ENCODE results near the gene ISLR2. TPM values are rescaled to one million over a fixed set of nuclear protein-coding genes. Genes with fewer than 3 reads are reported as not detected.

ISLR2 gene
- total and polyA plus RNA-seq, 4 donors: 0.03 TPM; not detected in 3

GRCh38 chr15:74172701-74173379 is 42.5 kb downstream of the ISLR2 start:
- WGBS: 73% methylated on average over 13 of the region's 13 CpGs
- Histone ChIP-seq H3K9ac (ENCODE audit: low read depth in 1 of 2, low read length in 2 of 2) (no peak overlapping the region), H3K4me3 (ENCODE audit: low read depth in 1 of 3, low read length in 3 of 3) (no peak overlapping the region), H3K36me3 (ENCODE audit: control insufficient read depth in 4 of 4, insufficient read depth in 3 of 4, low read depth in 1 of 4, low read length in 3 of 4) (no peaks in the 10 kb centered on the region), H3K9me3 (ENCODE audit: control insufficient read depth in 4 of 4, low read length in 3 of 4) (no peaks in the 10 kb centered on the region), H3K4me1 (ENCODE audit: control insufficient read depth in 4 of 4, insufficient read depth in 4 of 4, low read length in 3 of 4) (peaks cover 0 to 3% (median 0%) of the 10 kb centered on the region in 4 donors), H3K27ac (ENCODE audit: low read depth in 1 of 2, low read length in 2 of 2) (peak overlapping the region in 1 of 2 donors; percentile 46), H3K27me3 (ENCODE audit: control insufficient read depth in 4 of 4, insufficient read depth in 4 of 4, low read length in 3 of 4) (no peaks in the 10 kb centered on the region)
- TF ChIP-seq CTCF (IDR thresholded peaks at IDR 0.05; ENCODE audit: low read depth, low read length, missing input control): no peak
- TF ChIP-seq RXRA (IDR thresholded peaks at IDR 0.05): no peak
- no peak for TF ChIP-seq REST (IDR thresholded peaks at IDR 0.05)
- no peak for TF ChIP-seq SP1 (IDR thresholded peaks at IDR 0.05)
- no peak for TF ChIP-seq FOXA2 (IDR thresholded peaks at IDR 0.05)
- no peak for TF ChIP-seq FOXA1 (IDR thresholded peaks at IDR 0.05)
- peak; percentile 29 for TF ChIP-seq NR2F2 (IDR thresholded peaks at IDR 0.05)
- peak; percentile 29 for DNase-seq (ENCODE audit: low spot score)

GRCh38 chr15:74173380-74174218 is 43.2 kb downstream of the ISLR2 start, which contains the start of gene ISLR:
Gene ISLR, plus strand, starts transcription at chr15:74173710. Its CDS starts 1,149 bp downstream, at chr15:74174859.
- TF ChIP-seq ATF3 (IDR thresholded peaks at IDR 0.05) (no peak), REST (IDR thresholded peaks at IDR 0.05) (no peak), SP1 (IDR thresholded peaks at IDR 0.05) (no peak), YY1 (IDR thresholded peaks at IDR 0.05) (no peak), RXRA (IDR thresholded peaks at IDR 0.05) (no peak), RAD21 (IDR thresholded peaks at IDR 0.05) (no peak)
- Histone ChIP-seq H3K27ac (ENCODE audit: low read depth in 1 of 2, low read length in 2 of 2) (peak within 1 kb of the TSS; percentile 42 to 46), H3K36me3 (ENCODE audit: control insufficient read depth in 4 of 4, insufficient read depth in 3 of 4, low read depth in 1 of 4, low read length in 3 of 4) (no peaks in the 10 kb centered on the region), H3K4me3 (ENCODE audit: low read depth in 1 of 3, low read length in 3 of 3) (no peak within 1 kb of the TSS), H3K4me1 (ENCODE audit: control insufficient read depth in 4 of 4, insufficient read depth in 4 of 4, low read length in 3 of 4) (peaks cover 0 to 3% (median 0%) of the 10 kb centered on the region in 4 donors), H3K27me3 (ENCODE audit: control insufficient read depth in 4 of 4, insufficient read depth in 4 of 4, low read length in 3 of 4) (no peaks in the 10 kb centered on the region), H3K9ac (ENCODE audit: low read depth in 1 of 2, low read length in 2 of 2) (no peak within 1 kb of the TSS), H3K9me3 (ENCODE audit: control insufficient read depth in 4 of 4, low read length in 3 of 4) (no peaks in the 10 kb centered on the region)
- WGBS: 62% methylated on average over 20 of the region's 20 CpGs
- peak; percentile 14 for DNase-seq (ENCODE audit: low spot score)
